HG03095 (cell line): ENCODE results near the gene GALNT13.

Experiments used
- ATAC-seq: cut with Tn5 transposase; IDR thresholded peaks from one replicate; pipeline ENCODE4 v1.9.1; 2021; ENCODE audit warnings: moderate library complexity; ENCODE audit not compliant: unreplicated experiment

GALNT13 gene

DNA sequence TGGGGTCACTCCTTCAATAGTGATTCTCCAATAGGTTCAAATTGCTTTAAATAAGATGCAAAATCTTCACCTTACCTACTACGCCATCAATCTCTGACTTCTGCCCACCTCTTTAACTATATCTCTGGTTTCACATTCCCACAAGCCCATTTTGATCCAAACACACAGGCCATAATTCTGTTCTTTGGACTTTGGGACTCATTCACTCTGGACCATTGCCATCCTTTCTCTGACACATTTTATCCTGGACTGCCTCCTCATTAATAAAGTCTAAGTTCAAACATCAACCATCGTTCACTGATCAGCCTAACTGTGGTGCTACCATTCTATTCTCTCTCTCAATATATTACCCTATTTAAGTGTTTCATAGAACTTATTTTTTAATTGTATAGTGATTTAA, 332.2 kb downstream of the GALNT13 start:
- no peak for ATAC-seq

DNA sequence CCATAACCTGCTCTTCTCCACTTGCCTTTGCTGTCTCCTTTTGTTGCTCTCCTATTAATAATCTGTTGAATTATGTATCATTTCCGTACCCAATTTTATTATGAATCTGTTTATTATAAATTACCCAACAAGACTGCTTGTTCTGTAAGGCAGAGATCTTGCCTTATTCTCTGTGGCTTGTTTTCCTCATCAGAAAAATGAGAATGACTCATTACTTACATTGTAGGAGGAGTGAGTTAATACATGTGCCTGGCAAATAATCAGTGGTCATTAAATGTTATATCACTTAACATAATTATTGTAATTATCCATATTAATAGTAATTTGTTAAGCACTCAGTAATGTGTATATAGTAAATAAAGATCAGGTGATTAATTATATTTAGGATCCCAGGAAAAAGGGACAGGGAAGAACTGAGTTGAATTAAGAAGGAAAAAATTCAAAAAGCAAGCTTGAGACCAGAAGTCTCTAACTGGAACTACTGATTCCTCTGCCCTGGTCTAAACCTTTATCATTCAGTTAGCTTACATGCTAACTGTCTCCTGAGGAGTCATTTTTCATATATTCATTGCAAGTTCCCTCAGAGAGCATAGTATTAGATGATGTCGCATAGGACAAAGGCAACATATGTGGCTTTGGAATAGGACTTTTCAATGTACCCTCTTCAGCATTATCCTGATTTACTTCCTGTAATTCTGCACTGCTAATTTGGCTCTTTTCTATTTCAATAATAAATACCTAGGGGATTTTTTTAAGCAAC, 335.7 kb downstream of the GALNT13 start:
- no peak for ATAC-seq

DNA sequence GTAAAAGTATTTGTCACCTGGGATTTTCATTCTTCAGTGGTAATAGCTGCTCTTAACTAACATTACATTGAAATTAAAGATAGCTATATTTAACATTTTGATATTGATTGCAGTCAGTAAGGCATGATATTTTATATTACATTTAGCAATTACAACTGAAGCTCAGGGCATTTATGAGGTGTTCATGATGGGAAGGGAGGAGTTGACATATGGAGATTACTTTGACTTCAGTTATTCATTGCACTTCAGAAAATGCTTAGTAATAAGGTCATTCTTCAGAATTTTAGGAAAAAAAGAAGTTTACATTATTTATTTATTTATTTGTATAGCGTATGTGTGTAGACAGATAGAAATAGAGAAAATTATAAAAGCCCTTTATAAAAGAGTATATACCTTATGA, 352.0 kb downstream of the GALNT13 start:
- no peak for ATAC-seq

DNA sequence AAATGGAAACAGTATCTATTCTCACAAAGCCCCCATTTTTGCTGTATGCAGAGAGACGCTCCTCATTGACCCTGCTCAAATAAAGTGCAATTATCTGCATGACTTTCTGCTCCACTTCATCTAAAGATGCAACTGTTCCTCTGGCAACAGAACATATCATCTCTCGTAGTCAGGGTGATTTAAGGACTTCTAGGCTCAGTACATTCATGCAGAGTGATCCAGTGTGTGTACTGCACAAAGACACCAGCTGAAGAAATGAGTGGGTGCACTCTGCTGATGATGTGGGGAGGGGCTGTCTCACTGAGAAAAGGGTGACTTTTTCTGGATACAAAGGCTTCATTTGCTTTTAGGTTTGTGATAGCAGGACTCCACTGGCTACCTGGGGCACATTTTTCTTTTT, 355.2 kb downstream of the GALNT13 start:
- no peak for ATAC-seq

DNA sequence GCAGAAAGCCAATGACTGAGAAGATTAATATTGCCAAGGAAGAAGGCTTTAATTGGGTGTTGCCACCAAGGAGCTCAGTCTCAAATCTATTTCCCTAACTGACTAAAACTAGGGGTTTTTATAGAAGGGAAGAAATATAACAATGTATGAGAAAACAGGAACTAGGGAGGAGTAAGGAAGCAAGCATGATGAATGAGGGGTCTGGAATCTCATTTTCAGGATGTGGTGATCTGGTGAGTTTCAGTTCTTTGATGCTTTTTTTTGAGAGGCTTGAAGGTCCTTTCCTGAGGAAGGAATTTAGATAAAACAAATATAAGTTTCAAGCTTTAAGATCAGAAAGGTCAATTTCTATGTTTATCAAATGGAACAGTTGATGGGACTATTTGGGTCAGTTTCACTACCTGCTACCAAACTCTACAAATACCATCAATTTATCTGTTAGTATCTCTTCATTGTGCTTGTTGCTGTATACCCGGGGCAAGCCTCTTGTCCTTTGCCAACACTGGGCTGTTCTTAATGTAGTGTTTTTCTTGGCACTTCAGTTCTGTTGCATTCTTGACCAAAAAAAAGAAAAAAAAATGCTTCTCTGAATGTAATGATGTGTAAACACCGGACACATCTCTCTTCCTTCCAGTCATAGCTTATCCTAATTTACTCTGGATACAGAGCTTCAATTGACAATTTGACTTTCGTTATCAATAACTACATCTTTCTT, 357.0 kb downstream of the GALNT13 start:
- no peak for ATAC-seq

DNA sequence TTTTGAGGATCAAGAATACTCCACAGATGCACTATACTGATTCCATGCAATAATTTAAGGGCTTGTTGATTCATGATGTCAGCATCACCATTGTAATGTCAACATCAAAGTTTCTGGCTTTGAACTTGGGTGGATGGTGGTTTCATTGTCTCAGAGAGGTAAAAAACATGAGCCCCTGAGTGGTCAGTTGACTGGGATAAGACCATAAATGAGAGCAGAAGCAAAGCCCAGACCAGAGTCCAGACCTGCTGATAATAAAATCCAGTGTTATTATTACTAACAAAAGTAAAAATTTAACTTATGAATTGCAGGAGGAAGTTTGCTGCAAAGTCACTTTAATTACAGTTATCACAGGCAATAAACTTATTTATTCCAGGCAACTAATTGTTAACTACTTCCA, 358.2 kb downstream of the GALNT13 start:
- ATAC-seq, result no peak

DNA sequence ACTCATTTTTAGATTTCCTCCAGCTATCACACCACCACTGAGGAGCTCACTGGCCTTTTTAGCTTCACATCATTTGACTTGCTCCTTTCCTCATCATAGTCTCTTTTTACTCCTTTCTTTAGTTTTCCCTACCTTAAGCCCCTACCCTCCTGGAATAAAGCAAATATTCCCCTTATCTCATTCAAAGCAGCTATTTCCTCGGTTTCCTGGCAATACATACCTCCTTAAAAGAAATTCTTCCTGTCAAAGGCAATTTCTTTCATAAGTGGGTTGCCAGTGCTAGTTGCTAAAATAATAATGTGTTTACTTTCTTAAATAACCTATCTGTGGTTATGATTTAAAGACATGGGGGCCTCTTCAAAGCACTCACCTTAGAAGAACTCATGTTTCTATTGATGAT, 359.3 kb downstream of the GALNT13 start:
- ATAC-seq, result no peak

DNA sequence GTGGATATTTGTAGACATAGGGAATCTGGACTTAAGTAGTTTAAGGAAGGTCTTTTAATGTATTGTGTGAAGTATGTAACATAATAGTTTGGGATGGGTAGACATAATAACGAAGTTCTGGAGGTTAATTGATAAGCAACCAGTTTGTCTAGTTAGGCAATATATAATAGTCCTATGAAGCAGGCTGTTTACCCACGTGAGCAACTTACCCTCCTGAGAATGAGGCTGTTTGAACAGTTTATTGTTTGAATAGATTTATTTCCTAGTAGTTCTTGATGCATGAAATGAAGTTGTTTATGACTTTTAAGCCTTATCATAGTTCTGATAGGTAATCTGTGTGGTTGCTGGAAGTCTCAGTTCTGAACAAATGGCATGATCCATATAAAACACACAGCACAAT, 361.5 kb downstream of the GALNT13 start:
- no peak for ATAC-seq

DNA sequence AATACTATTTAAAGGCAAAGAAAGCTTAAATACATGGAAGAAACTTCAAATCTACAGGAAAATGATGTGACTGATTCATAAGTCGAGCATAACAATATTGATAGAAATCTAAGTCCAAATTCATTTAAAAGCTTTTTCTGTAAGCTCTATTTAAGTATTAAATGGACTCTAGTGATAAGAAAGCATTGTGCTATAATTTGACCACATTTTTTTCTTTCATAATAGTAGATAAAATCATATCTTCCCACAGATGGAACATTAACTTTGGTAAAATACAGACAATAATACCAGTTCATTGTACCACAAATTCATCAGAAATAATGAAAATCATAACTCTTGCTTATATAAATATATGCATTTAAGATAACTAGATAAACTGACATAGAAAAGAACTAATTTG, 366.5 kb downstream of the GALNT13 start:
- no peak for ATAC-seq

DNA sequence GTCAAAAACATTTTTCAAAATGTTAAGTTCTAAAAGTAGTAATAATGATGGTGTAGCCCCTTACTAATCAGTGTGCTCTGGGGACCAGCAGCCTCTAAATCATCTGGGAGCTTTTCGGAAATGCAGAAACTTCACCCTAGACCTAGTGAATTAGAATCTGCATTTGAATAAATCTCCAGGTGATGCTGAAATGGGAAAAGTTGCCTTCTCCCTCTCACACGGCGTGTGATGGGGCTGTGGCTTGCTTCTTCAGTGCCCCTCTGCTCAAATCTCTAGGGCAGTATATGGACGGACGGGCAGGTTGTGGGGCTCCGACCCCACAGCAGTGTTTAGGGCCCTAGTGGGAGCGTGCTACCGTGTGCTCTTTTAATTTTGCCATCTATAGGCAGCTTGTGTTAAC, 368.6 kb downstream of the GALNT13 start:
- ATAC-seq, result no peak

DNA sequence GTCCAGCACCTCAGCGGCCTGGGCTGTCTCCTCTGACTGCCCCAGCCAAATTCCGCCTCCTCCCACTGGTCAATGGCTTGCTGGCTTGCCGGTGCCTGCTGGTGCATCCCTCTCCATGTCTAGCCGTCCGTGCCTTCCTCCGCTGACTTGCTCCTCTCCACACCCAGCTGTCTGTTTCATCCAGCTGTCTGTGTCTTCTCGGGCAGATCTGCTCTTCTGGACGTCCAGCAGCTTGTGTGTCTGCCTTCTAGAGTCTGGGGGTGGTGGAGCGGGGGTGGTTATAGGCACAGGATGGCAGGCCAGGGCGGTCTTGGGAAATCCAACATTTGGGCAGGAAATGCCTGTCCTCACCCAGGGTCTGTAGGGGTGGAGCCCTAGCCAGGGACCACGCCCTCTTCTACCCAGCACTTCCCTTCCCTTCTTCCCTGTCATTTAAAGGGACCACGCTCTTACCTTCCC, 369.2 kb downstream of the GALNT13 start:
- ATAC-seq, result no peak

DNA sequence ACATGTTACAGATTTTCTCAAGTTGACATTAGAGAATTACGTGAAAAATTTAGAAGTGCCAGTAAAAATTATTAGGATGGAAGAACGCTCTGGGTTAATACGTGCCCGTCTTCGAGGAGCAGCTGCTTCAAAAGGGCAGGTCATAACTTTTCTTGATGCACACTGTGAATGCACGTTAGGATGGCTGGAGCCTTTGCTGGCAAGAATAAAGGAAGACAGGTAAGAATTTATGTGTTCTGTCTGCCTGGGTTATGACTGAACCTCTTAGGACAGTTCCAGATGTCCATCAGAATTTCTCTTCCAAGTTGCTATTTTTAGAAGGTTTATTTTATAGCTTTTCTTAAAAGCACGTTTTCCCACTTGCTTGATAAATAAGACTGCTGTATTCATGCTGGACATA, 371.0 kb downstream of the GALNT13 start:
- no peak for ATAC-seq

DNA sequence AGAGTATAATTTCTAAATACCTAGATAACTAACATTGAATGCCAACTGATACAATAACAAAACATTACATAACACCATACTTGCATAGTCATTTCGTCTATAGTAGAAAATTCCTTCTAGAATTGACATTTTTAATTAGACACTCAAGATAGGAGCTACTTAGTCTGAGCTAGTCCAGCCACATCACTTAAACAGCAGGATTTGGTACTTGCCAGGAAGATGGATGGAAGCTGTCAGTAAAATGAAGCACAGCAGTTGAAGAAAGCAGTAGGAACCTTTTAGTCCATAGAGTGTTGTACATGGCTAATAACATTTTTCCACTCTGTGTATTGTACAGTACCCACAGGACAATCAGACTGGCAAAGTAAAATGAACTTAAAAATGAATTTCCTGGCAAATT, 372.0 kb downstream of the GALNT13 start:
- no peak for ATAC-seq

DNA sequence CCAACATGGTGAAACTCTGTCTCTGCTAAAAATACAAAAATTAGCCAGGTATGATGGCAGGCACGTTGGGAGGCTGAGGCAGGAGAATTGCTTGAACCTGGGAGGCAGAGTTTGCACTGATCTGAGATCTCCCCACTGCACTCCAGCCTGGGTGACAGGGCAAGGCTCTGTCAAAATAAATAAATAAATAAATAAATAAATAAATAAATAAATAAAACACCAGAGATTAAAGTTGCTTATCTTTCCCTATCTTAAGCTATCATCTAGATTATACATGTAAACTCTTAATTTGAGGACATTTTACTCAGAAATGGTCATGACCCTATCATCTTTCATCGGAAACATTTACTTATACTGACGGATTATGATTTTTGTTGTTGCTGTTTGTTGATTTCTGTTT, 373.2 kb downstream of the GALNT13 start:
- no peak for ATAC-seq

DNA sequence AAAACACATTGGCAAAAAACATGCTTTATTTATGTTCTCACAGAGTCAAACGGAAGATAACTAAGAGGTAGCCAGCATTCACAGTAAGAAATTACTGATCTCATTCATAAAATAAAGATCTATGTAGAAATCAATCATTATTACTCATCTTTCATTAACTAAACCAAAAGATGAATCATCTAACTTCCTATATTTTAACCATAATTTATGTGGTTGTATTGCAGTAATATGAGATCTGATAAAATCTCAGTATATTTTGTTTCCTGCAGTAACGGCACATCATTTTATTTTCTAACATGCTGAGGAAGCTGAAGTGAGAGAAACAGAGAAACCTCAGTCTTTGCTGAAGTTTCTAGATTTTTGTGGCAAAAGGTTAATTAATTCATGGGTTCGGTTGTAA, 375.8 kb downstream of the GALNT13 start:
- no peak for ATAC-seq

DNA sequence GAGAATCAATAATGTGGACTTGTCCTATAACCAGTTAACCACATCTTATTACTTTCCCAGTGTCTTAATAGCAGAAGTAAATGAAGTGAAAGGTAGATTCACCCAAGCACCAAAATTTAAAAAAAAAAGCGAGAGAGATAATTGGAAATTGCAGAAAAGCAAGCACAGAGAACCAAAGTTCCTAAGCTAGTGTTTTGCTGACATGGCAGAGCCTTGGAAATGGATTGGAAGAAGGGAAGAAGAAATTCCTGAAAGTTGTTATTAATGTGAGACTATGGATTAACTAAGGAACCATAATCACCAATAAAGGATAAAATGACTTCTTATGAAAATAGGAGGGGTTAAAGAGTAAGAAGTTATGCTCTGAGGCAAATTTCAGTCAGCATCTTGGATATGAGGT, 384.4 kb downstream of the GALNT13 start:
- no peak for ATAC-seq

DNA sequence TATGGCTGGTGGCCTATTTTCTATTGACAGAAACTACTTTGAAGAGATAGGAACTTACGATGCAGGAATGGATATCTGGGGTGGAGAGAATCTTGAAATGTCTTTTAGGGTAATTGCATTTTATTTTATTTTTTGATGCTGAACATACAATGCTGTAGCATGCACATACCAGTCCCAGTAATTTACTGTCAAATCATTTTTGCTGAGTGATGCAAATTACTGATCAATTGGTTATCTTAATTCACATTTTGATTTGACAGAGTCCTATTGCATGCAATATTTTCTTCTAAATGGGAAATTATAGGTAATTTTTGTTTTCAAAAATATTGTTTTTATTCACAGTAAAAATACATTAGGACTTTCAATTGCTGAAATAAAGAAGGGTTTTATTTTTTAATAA, 387.3 kb downstream of the GALNT13 start:
- no peak for ATAC-seq

DNA sequence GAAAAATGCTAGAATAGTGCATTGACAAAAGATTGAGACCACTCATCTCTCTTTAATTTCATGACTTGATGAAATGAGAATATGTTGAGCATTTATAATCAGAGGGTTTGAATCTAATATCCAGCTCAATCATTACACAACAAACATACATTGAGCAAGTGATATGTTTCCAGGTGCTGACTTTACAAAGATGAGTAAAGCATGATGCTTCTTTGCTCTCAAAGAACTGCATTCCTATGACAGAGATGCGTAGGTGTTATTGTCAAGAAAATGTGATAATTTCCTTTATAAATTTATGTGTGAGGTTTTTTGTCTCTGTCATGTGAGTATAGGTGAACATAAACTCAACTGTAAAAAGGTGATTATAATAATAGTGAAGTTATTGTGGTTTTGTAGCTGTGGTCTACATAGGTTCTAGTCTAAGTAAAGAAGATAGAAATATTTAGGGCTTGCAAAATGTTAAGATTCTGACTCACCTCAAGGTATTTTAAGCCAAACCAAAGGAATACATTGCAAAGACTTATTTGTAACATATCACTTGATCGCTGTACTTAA, 389.8 kb downstream of the GALNT13 start:
- no peak for ATAC-seq

DNA sequence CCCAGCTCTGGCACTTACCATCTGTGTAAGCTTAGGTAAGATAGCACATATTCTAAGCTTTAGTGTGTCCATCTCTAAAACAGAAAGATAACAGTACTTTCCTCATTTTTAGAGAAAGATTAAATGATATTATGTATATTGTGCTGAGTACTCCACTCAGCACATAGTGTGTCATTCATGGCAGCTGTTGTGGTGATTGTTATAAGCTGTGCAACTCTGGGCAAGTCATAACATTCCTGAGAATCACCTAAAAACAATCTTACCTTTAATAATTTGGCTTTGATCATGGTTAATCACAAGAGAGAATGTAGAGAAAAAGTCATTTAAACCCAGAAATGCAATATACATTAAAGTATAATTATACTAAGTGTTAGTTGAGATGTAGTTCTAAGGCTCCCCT, 391.5 kb downstream of the GALNT13 start:
- ATAC-seq, result no peak

DNA sequence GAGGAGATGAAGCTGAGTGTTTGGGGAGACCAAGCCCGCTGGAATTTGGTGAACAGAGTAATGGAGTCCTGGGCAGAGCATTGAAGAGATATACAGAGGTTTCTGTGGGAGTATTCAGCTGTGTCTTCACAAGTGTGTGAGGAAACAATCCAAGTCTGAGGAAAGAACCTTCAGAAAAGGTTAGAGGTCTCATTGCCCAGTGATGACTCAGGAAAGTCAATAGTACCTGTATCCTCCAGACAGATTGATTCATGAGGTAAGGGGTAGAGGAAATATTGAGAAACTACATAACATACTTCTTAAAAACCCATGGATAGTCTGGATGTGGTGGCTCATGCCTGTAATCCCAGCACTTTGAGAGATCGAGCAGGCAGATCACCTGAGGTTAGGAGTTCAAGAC, 392.3 kb downstream of the GALNT13 start:
- ATAC-seq, result no peak

DNA sequence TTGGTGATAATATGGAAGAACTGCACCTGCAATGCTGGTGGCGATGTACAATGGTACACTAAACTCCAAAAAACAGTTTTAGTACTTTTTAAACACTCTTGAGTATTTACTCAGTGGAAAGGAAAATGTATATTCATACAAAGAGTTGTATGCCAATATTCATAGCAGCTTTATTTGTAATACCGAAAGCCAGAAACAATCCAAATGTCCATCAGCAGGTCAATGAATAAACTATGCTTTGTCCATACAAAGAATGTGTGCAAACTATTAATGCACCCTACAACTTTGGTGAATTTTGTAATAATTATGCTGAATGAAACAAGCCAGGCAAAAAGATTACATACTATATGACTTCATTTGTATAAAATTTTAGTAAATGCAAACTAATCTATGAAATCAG, 396.3 kb downstream of the GALNT13 start:
- no peak for ATAC-seq

DNA sequence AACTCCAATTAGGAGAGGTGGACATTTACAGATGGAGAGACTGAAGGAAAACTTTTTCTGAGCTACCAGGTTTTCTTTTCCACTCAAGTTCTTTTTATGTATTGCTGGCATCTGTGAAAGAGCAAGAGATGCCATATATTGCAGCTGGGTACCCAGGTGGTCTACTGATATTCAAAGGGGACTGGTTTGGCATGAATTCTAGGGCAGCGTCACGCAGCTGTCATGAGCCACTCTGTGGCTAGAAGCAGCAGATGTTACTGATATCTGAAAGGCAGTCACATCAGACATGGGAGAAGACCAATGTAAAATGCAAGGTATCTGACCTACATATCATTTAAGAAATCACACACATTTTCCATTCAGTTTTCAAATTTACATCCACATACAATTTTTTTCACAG, 408.8 kb downstream of the GALNT13 start:
- no peak for ATAC-seq
